Thyroid gland (tissue), 4 donors: ENCODE measurements around the gene TMEM208. TPM values are rescaled to one million over a fixed set of nuclear protein-coding genes. Genes with fewer than 3 reads are reported as not detected.
A peak's percentile ranks its signal among the peaks of the same experiment; 100 is the strongest.

ENCODE experiments used
- DNase-seq, 2 donors: peaks; one replicate each; pipeline ENCODE4 v3.0.0-alpha.2; 2019
- H3K27ac ChIP-seq, 3 donors: fragments of 200-600 bp; sonication (generic); 1 replicate in 2 of 3; 2 replicates in 1 of 3; pipeline ENCODE4 v1.5.1; 2016 to 2019; ENCODE audit warnings: mild to moderate bottlenecking in 1 of 3, moderate library complexity in 1 of 3
- H3K27me3 ChIP-seq: fragments of 200-600 bp; sonication (generic); one replicate; pipeline ENCODE4 v1.5.1; 2019
- H3K36me3 ChIP-seq, 2 donors: fragments of 200-600 bp; sonication (generic); one replicate each; pipeline ENCODE4 v1.5.1; 2016 to 2019
- H3K4me1 ChIP-seq, 2 donors: fragments of 200-600 bp; sonication (generic); one replicate each; pipeline ENCODE4 v1.5.1; 2017 to 2019
- H3K4me3 ChIP-seq, 3 donors: fragments of 200-600 bp; sonication (generic); replicated peaks in 1 of 3; 1 replicate in 2 of 3; 2 replicates in 1 of 3; pipeline ENCODE4 v1.5.1; 2016; ENCODE audit warnings: mild to moderate bottlenecking in 1 of 3
- H3K9me3 ChIP-seq: fragments of 200-600 bp; sonication (generic); one replicate; pipeline ENCODE4 v1.5.1; 2017
- POLR2A ChIP-seq, 2 donors: fragments of 450-650 bp; IDR thresholded peaks; one replicate each; pipeline ENCODE4 v1.6.1; 2017; ENCODE audit warnings: antibody characterized with exemption in 2 of 2, mild to moderate bottlenecking in 2 of 2, moderate library complexity in 1 of 2
- WGBS, 2 donors: methylation state at CpG; one replicate each; pipeline ENCODE4 v1.1.5; 2017; 5-methylcytosine and 5-hydroxymethylcytosine counted together
- intact Hi-C: fragments of 100-400 bp; cut with DNase I; formaldehyde crosslinking; loops from one replicate; pipeline ENCODE4 v1.15.1; 2023
- total RNA-seq, 4 donors: library from RNA; depleted of rRNA; stranded (reverse); fragments of >200 nt; gene quantifications; one replicate each; pipeline ENCODE4 v1.2.3, GENCODE V29; 2016
- TF ChIP-seq, protein P1 (sequence below), 6 experiments: fragments of 200-600 bp in 3 of 6; fragments of 450-650 bp in 3 of 6; sonication (generic) in 3 of 6; IDR thresholded peaks; one replicate each; pipeline ENCODE4 v1.5.1; 2016 to 2019; ENCODE audit warnings: antibody characterized with exemption in 6 of 6, mild to moderate bottlenecking in 2 of 6, inconsistent platforms in 1 of 6, moderate library complexity in 1 of 6

TMEM208 gene
- total RNA-seq, 4 donors from 2014 or later = 53.2 to 69.0 (median 58.3) TPM

DNA sequence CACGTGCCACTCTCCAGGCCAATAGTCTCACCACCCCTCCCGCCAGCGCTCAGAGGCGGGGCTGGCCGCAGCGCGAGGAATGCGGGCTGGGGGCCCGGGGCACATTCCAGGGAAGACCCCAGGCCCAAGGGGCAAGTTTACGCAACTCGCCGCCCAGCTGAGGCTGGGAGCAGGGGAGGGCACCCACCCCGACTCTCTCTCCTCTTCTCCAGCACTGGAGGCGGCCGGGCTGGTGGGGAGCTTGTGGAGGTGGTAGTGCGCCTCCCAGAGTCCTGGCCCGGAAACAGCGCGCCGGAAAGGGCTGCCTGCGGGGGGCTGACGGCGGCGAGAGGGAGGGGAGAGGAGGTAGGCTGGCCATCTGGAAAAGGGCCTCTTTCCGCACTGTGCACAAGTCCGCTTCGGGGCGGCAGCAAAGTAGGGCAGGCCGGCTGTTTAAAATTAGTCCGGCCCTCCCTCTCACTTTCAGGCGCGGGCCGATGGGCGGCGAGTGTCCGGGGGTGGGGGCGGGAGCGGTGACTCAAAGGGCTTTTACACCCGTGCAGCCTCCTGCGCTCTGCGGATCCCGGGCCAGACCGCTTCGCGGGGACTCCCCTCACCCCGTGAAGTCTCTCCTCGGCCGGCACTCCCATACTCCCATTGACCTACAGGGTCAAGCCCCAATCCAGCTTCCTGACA is 19.3 kb downstream of the TMEM208 start:
- WGBS, 2 donors = 0 to 1% methylated on average over 10 to 18 of the region's 48 CpGs
- peak; percentile 81 to 86 for DNase-seq

DNA sequence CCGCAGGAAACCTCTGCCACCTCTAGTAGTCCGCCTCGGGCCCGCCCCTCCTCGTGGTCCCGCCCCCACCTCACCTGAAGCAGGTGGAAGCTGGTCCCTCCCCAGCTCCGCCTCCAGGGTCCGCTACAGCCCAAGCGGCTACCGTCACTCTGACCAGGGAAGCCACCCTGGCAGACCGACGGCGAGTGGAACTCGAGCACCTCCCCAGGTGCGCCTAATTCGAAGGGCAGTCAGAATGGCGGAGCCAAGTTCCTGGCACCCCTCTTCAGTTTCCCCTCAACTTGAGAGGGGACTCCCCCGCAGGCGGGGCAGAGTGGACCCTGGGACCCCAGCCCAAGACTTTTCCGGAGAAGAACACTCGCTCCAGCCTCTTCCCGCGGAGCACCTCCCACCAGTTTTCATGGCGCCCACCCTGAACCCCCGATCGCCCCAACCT is 19.8 kb downstream of the TMEM208 start:
- Histone ChIP-seq H3K4me3 (peak overlapping the region; percentile 29 to 81 (median 33)), H3K9me3 (no peaks in the 10 kb centered on the region), H3K27ac (peak overlapping the region; percentile 80 to 94 (median 91)), H3K4me1 (peaks cover 36 to 59% of the 10 kb centered on the region in 2 donors), H3K27me3 (no peaks in the 10 kb centered on the region), H3K36me3 (no peaks in the 10 kb centered on the region)
- intact Hi-C loops = no loop called here
- DNase-seq = peak; percentile 96 to 98
- TF ChIP-seq, protein P1, sequence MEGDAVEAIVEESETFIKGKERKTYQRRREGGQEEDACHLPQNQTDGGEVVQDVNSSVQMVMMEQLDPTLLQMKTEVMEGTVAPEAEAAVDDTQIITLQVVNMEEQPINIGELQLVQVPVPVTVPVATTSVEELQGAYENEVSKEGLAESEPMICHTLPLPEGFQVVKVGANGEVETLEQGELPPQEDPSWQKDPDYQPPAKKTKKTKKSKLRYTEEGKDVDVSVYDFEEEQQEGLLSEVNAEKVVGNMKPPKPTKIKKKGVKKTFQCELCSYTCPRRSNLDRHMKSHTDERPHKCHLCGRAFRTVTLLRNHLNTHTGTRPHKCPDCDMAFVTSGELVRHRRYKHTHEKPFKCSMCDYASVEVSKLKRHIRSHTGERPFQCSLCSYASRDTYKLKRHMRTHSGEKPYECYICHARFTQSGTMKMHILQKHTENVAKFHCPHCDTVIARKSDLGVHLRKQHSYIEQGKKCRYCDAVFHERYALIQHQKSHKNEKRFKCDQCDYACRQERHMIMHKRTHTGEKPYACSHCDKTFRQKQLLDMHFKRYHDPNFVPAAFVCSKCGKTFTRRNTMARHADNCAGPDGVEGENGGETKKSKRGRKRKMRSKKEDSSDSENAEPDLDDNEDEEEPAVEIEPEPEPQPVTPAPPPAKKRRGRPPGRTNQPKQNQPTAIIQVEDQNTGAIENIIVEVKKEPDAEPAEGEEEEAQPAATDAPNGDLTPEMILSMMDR (IDR thresholded peaks at IDR 0.05) = no peak
- peak; percentile 20 to 47 for TF ChIP-seq POLR2A (IDR thresholded peaks at IDR 0.05)
- WGBS, 2 donors = 0 to 2% methylated on average over 6 to 13 of the region's 26 CpGs

More for the DNA sequence above, 19.3 kb downstream of the TMEM208 start:
- Histone ChIP-seq H3K4me3 (peak overlapping the region; percentile 29 to 81 (median 33)), H3K9me3 (no peaks in the 10 kb centered on the region), H3K36me3 (no peaks in the 10 kb centered on the region), H3K27ac (peak overlapping the region; percentile 80 to 94 (median 91)), H3K4me1 (peaks cover 42 to 64% of the 10 kb centered on the region in 2 donors), H3K27me3 (no peaks in the 10 kb centered on the region)
- peak in 1 of 2 donors; percentile 32 for TF ChIP-seq POLR2A (IDR thresholded peaks at IDR 0.05)
- TF ChIP-seq, protein P1 (IDR thresholded peaks at IDR 0.05) = peak in 3 of 6 experiments; percentile 18 to 45 (median 27)
- intact Hi-C loops = no loop called here

DNA sequence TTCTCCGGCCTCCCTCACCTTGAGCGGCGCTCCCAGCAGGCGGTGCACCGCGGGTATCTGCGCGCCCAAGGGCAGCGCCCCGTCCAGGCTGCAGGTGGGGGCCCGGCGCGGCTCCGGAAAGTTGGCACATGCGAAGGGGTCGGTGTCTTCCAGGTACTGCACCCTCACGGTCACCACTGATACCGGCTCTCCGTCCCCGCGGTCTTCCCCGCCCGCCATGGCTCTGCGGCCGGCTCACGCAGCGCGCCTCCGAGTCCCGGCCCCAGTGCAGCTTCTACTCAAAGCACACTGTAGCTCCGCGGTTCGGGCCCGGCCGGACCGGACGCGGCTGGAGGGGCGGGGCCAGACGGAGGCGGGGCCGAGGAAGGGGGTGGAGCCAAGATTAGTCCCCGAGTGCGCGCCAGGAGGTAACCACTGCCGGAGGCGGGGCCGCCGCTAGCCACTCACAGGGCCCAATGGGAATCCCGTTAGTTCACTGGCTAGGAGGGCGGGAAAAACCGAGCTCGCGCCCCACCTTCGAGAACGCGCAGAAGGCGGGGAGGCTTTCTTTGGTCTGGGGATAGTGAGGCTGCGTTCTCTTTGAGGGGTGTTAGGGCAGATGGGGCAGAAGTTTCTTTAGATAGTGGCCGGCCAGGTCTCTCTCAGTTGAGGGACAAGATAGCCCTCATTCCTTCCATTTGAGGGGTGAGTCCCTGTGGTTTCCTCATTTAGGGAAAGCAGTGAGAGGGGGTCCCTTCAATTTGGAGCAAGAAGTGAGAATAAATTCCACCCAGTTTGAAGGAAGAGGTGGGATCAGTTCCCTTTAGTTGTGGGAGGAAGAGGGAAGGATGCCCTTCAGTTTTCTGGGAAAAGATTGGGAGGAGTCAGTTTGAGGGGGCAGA is 20.5 kb downstream of the TMEM208 start, which contains the start of gene FHOD1:
FHOD1 (minus strand) TSS at position 290 of the 881 bp plus-strand sequence; CDS start at position 219, 71 bp downstream.
- H3K4me3 ChIP-seq = peak within 1 kb of the TSS; percentile 29 to 81 (median 33)
- TF ChIP-seq, protein P1 (IDR thresholded peaks at IDR 0.05) = no peak
- TF ChIP-seq POLR2A (IDR thresholded peaks at IDR 0.05) = peak; percentile 42 to 81
- peaks cover 31 to 52% of the 10 kb centered on the region in 2 donors for H3K4me1 ChIP-seq
- 0% methylated on average over 5 to 16 of the region's 60 CpGs for WGBS, 2 donors
- intact Hi-C loops = no loop called here
- H3K27ac ChIP-seq = peak within 1 kb of the TSS; percentile 80 to 94 (median 91)
- H3K9me3 ChIP-seq = no peaks in the 10 kb centered on the region
- H3K27me3 ChIP-seq = no peaks in the 10 kb centered on the region
- DNase-seq = peak; percentile 98 to 99
- H3K36me3 ChIP-seq = no peaks in the 10 kb centered on the region

DNA sequence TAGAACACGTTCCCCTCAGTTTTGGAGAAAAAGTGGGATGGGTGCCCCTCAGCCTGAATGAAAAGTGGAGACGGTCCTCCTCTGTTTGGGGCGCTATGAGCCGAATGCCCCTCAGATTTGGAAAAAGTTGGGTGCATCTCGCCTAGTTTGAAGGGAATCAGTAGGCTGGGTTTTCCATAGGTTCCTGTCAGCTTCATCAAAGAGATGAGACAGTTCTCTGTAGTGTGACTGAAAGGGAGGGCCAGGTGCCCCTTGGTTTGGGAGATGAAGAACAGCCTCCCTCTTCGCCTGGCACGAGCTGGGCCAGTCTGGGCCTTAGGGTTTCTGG is 21.1 kb downstream of the TMEM208 start:
- Histone ChIP-seq H3K27me3 (no peaks in the 10 kb centered on the region), H3K4me1 (peaks cover 28 to 46% of the 10 kb centered on the region in 2 donors), H3K4me3 (peak overlapping the region in 1 of 3 donors; percentile 27), H3K36me3 (no peaks in the 10 kb centered on the region), H3K9me3 (no peaks in the 10 kb centered on the region), H3K27ac (no peak overlapping the region)
- DNase-seq = no peak
- intact Hi-C loops = no loop called here
- TF ChIP-seq POLR2A (IDR thresholded peaks at IDR 0.05) = no peak
- TF ChIP-seq, protein P1 (IDR thresholded peaks at IDR 0.05) = no peak
- 5 to 8% methylated on average over 5 to 7 of the region's 7 CpGs for WGBS, 2 donors
